Rectal smooth muscle tissue (tissue), 1 donor: ENCODE data around the gene CYP24A1.

Source experiments
- H3K27ac ChIP-seq: one replicate; pipeline ENCODE4 v1.7.0; 2013; ENCODE audit warnings: low read depth, low read length, inconsistent platforms
- H3K27me3 ChIP-seq: one replicate; pipeline ENCODE4 v1.7.0; 2013; ENCODE audit warnings: low read length; ENCODE audit not compliant: control insufficient read depth, insufficient read depth
- H3K36me3 ChIP-seq: one replicate; pipeline ENCODE4 v1.7.0; 2013; ENCODE audit warnings: low read length; ENCODE audit not compliant: control insufficient read depth, insufficient read depth
- H3K4me1 ChIP-seq: one replicate; pipeline ENCODE4 v1.7.0; 2013; ENCODE audit warnings: low read length; ENCODE audit not compliant: control insufficient read depth, insufficient read depth
- H3K4me3 ChIP-seq: one replicate; pipeline ENCODE4 v1.7.0; 2013; ENCODE audit warnings: low read length
- H3K9ac ChIP-seq: one replicate; pipeline ENCODE4 v1.7.0; 2013; ENCODE audit warnings: low read length

The CYP24A1 gene

DNA sequence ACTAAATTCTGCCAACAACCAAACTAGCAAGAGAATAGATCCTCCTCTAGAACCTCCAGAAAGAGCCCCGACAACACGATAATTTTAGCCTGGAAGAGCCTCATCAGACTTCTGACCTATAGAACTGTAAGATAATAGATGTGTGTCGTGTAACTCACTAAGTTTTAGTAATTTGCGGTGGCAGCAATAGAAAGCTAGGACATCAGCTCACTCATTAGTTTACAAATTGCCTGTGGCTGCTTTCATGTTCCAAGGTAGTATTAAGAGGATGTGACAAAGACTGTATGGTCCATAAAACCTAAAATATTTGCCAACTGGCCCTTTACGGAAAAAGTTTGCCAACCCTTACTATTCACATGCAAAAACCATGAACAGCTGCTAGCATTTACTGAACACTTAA lies 17.3 kb downstream of the CYP24A1 start:
- H3K9ac ChIP-seq: no peak overlapping the region
- no peak overlapping the region for H3K4me3 ChIP-seq
- no peaks in the 10 kb centered on the region for H3K4me1 ChIP-seq
- no peaks in the 10 kb centered on the region for H3K27me3 ChIP-seq
- H3K36me3 ChIP-seq: no peaks in the 10 kb centered on the region
- no peak overlapping the region for H3K27ac ChIP-seq

DNA sequence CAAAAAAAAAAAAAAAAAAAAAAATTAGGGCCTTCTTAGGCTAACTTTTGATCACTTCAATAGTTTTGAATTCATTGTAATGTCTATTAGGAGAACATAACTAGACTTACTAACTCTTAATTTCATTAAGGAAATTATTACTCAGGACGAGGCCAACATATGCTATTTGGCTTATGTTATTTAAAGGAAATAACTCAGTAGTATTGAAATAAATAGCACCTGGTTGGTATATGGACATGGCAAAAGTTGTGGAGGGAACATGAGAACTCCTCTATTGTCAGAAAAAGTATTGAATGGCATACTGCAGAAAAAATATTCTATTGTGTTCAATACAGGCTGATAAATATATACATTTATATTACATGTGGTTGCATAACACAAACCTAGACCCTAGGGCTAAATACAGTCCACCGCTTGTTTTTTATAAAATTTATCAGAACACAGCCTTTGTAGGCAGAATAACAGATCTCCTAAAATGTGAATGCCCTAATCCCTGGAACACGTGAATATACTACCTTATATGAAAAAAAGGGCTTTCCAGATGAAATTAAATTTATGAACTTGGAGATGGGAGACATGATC lies 18.0 kb downstream of the CYP24A1 start:
- Histone ChIP-seq H3K4me1 (no peaks in the 10 kb centered on the region), H3K27ac (no peak overlapping the region), H3K4me3 (no peak overlapping the region), H3K36me3 (no peaks in the 10 kb centered on the region), H3K9ac (no peak overlapping the region), H3K27me3 (no peaks in the 10 kb centered on the region)

DNA sequence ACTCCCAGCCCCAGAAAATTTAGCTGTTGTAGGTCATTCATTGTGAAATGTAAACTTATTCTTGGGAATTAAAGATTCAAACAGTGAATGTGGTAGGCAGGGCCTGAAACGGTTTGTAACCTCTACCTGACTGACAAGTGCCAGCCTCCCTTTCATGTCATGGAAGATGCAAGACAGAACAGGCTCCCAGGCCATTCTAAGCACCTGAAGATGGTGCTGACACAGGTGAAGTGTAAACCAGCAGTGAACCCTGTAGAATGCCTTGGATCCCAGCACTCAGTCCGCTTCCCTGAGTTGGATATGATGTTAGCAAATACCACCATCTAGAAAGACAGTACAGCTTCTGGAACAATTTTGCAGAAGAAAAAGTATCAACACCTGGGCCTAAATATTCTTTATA lies 19.3 kb downstream of the CYP24A1 start:
- Histone ChIP-seq H3K4me1 (no peaks in the 10 kb centered on the region), H3K4me3 (no peak overlapping the region), H3K36me3 (no peaks in the 10 kb centered on the region), H3K27ac (no peak overlapping the region), H3K9ac (no peak overlapping the region), H3K27me3 (no peaks in the 10 kb centered on the region)

DNA sequence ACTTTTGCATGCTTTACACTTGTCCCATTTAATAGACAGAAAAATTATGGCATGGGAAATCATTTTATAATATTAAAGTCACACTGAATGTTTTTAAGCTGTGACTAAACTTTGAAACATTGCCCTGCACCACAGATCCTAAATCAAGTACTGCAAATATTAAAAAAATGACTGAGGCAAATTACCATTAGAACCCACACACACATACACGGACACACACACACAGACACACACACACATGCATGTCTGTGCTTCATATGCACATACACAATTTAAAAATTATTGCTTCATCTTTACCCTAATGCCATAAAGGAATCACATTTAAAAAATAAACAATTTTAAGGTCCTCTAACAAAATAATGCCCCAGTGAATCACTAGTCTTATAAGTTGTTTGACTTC lies 19.9 kb downstream of the CYP24A1 start:
- no peaks in the 10 kb centered on the region for H3K27me3 ChIP-seq
- no peak overlapping the region for H3K27ac ChIP-seq
- H3K4me1 ChIP-seq: no peaks in the 10 kb centered on the region
- H3K4me3 ChIP-seq: no peak overlapping the region
- H3K36me3 ChIP-seq: no peaks in the 10 kb centered on the region
- H3K9ac ChIP-seq: no peak overlapping the region

DNA sequence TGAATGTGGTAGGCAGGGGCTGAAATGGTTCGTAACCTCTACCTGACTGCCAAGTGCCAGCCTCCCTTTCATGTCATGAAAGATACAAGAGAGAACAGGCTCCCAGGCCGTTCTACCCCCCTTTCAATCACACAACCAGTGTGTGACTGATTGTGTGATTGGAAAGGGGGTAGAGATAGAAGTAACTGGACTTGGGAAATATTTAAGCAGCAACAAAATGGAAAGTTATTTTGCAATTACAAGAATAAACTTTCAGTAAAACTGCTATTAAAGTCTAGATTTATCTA lies 20.8 kb downstream of the CYP24A1 start:
- no peak overlapping the region for H3K9ac ChIP-seq
- no peaks in the 10 kb centered on the region for H3K27me3 ChIP-seq
- no peaks in the 10 kb centered on the region for H3K36me3 ChIP-seq
- H3K27ac ChIP-seq: no peak overlapping the region
- H3K4me3 ChIP-seq: no peak overlapping the region
- H3K4me1 ChIP-seq: no peaks in the 10 kb centered on the region

DNA sequence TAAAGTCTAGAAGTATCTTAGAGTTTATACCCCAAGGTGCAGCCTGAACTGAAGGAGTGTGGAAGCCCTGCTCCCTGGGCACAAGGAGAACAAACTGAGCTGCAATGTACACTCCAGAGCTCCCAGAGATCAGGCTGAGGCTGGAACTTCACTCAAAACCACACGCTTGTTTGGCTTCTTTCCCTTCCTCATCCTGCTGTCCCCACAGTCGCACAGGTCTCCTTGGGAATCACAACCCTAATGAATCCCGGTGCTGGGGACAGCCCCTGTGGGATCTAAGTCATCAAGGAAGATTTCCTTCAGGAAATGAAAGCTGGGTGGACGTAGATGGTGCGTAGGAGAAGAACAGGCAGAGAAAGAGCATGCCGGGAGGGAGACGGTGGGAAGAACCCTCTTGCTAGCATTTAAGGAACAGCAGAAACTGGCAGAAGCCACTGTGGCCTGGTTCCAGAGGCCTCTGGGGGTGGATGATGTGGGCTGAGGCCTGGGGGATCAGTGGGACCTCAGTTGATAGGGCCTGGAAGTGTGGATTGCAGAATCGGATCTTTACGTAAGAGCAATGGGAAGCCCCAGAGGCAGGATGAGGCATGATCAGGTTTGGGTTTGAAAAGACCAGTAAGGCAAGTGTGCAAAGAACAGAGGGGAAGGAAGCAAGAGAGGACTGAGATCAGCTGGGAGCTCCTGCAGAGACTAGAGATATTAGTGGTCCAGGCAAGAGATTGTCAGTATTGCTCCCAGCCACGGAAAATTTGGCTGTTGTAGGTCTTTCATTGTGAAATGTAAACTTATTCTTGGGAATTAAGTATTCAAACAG lies 21.4 kb downstream of the CYP24A1 start:
- Histone ChIP-seq H3K36me3 (no peaks in the 10 kb centered on the region), H3K27ac (no peak overlapping the region), H3K4me1 (no peaks in the 10 kb centered on the region), H3K9ac (no peak overlapping the region), H3K4me3 (no peak overlapping the region), H3K27me3 (no peaks in the 10 kb centered on the region)

DNA sequence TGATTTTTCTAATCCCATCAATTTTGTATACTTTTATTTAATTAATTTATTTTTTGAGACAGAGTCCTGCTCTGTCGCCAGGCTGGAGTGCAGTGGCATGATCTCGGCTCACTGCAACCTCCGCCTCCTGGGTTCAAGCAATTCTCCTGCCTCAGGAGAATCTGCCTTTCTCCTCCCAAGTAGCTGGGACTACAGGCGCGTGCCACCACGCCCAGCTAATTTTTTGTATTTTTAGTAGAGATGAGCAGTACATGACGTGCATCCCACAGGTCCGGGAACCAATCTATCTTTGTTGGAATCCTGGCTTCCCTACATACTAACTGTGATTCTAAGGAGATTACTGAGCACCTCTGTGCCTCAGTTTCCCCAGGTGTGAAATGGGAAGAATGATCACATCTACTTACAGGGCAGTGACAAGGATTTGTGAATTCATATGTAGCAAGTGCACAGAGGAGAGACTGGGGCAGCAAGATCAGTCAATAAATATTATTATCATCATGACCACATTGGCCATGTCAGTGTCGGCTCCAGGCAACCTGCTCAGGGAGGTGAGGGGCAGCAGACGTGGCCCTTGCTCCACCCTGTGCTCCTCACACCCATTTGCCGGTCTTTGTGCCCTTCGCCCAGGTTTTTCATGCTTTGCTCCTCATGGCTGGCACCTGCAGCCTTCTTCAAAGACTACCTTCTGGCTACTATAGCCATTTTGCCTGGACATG lies 22.1 kb downstream of the CYP24A1 start:
- Histone ChIP-seq H3K27ac (no peak overlapping the region), H3K4me1 (no peaks in the 10 kb centered on the region), H3K9ac (no peak overlapping the region), H3K4me3 (no peak overlapping the region), H3K36me3 (no peaks in the 10 kb centered on the region), H3K27me3 (no peaks in the 10 kb centered on the region)

DNA sequence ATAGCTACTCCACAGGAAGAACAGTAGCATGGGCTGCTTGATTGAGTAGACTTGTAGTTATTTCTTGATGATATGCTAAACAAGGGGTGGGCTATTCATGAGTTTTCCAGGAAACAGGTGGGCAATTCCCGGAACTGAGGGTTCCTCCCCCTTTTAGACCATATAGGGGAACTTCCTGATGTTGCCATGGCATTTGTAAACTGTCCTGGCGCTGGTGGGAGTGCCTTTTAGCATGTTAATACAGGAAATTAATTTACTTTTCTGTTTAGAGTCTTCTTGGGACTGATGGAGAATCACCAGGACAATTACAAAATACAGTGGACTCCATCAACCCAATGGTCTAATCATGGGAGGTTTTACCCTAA lies 22.7 kb downstream of the CYP24A1 start:
- no peaks in the 10 kb centered on the region for H3K27me3 ChIP-seq
- H3K9ac ChIP-seq: no peak overlapping the region
- H3K36me3 ChIP-seq: no peaks in the 10 kb centered on the region
- no peak overlapping the region for H3K4me3 ChIP-seq
- no peaks in the 10 kb centered on the region for H3K4me1 ChIP-seq
- no peak overlapping the region for H3K27ac ChIP-seq

DNA sequence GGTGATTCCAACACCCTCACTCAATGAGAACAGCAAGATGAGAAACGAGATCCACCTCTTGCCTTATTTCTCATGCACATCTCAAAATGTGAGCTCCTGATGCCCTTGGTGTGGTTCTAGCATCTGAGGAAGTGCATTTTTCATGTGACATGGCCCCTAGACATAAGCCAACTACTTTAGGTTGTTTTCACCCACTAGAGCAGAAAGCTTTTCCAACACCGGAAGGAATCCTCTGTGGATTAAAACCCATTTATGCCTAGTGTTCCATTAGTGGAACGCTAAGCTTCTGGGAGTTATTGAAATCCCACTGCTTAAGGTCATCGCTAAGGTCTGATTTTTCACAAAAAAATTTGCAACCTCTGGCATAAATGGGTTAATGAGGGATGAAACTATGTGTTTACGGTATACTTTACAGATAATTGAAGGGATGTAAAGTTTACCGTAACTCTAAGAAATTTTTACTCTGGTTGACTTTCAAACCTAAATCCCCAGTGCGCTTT lies 24.0 kb downstream of the CYP24A1 start:
- no peak overlapping the region for H3K4me3 ChIP-seq
- H3K4me1 ChIP-seq: no peaks in the 10 kb centered on the region
- H3K36me3 ChIP-seq: no peaks in the 10 kb centered on the region
- no peak overlapping the region for H3K9ac ChIP-seq
- no peaks in the 10 kb centered on the region for H3K27me3 ChIP-seq
- no peak overlapping the region for H3K27ac ChIP-seq

DNA sequence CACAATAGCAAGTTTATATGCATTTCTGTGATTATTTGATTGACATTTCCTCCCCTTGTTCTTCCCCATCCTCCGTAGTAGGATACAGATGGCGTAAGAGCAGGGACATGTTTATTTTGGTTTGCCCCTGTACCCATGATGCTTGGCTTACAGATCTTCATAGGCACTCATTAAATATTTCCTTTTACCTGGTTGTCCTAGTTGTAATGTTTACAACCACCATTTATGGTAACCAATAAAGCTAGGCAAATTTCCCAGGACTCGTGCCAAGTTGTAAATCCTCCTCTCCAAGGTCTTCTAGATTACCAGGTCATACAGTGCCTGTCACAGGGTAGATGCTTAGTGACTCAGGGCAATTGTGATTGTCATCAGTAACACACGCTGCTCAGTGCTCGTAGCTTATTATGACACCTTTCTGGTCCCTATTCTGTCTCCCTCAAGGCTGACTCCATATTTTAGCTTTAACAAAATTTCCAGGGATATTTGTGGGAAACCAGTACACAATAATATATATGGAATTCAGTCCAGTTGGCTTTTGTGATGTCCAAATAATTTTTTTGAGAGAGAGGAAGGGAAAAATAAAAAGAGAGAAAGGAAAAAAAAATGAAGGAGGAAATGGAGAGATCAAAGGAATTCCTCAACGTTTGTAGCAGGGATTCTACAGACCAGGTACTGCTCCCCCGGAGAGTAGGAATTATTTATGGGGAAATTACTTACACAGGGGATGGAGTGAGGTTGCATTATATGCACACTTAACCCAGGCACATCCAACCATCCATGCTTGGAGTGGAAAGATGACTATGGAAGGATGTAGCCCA lies 24.6 kb downstream of the CYP24A1 start:
- no peaks in the 10 kb centered on the region for H3K4me1 ChIP-seq
- no peak overlapping the region for H3K27ac ChIP-seq
- H3K36me3 ChIP-seq: no peaks in the 10 kb centered on the region
- no peak overlapping the region for H3K4me3 ChIP-seq
- no peak overlapping the region for H3K9ac ChIP-seq
- H3K27me3 ChIP-seq: no peaks in the 10 kb centered on the region

DNA sequence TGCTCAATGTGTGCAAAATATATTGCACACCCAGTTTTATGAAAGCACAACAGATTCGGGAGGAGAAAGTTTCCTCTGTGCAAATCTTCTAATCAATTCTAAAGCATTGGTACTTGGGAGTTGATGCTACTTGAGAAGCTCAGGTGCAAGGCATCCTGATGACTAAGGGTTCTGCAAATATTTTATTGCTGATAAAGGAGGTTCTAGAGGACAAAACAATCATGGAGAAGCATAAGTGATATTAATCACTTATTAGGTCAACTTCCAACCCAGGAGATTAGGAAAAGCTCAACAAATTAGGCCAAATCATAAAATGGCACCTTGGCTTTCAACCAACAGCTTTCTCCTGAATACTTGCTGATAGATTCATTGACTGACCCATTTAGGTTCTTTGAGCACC lies 27.1 kb downstream of the CYP24A1 start:
- Histone ChIP-seq H3K27me3 (no peaks in the 10 kb centered on the region), H3K36me3 (no peaks in the 10 kb centered on the region), H3K4me3 (no peak overlapping the region), H3K27ac (no peak overlapping the region), H3K4me1 (no peaks in the 10 kb centered on the region), H3K9ac (no peak overlapping the region)

DNA sequence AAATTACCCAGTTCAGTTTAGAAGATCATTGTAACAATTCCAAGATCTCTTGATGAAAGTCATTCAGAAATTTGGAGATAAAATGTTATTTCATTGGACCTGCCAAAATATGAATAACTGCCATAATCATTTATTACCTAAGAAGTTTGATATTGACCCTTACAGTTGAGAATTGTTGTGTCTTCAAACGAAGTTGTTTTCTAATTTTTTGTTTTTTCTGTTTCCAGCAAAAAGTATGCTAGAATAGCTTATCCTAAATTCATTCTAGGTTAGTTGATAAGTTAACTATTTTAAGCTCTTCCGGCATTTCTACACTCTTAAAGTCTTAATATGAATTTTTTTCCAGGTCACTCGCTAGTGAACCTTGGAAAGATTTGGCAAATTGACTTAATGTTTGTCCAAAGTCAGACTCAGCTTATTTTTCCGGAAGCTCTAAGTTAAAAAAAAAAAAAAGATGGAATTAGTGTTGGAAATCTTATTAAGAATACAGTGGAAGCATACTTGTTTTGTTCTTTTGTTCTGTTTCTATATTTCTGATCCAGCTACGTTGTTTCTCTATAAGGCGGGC lies 28.9 kb downstream of the CYP24A1 start:
- H3K27ac ChIP-seq: no peak overlapping the region
- no peak overlapping the region for H3K9ac ChIP-seq
- H3K4me3 ChIP-seq: no peak overlapping the region
- no peaks in the 10 kb centered on the region for H3K36me3 ChIP-seq
- no peaks in the 10 kb centered on the region for H3K27me3 ChIP-seq
- H3K4me1 ChIP-seq: no peaks in the 10 kb centered on the region
